Lung microvascular endothelial cell (primary cell): ENCODE data around the gene ACTL6B. TPM values are rescaled to one million over a fixed set of nuclear protein-coding genes. Genes with fewer than 3 reads are reported as not detected.
"Not testable (repeated sequence)": the region's sequence is repeated elsewhere in the genome, so short reads cannot be mapped to it uniquely, and the experiment has no call there.

Experiments used
- DNase-seq, 2 donors: peaks; one replicate each; pipeline versions ENCODE4 v3.0.0 to v3.0.0-alpha.2; 2010; ENCODE audit warnings: low read depth in 2 of 2
- total RNA-seq: library from RNA; depleted of rRNA; stranded (reverse); fragments of >200 nt; gene quantifications from 2 replicates; pipeline ENCODE4 v1.2.1, GENCODE V29; 2014

Gene ACTL6B
- total RNA-seq, 1 donor from 2014 or later, result not detected

DNA sequence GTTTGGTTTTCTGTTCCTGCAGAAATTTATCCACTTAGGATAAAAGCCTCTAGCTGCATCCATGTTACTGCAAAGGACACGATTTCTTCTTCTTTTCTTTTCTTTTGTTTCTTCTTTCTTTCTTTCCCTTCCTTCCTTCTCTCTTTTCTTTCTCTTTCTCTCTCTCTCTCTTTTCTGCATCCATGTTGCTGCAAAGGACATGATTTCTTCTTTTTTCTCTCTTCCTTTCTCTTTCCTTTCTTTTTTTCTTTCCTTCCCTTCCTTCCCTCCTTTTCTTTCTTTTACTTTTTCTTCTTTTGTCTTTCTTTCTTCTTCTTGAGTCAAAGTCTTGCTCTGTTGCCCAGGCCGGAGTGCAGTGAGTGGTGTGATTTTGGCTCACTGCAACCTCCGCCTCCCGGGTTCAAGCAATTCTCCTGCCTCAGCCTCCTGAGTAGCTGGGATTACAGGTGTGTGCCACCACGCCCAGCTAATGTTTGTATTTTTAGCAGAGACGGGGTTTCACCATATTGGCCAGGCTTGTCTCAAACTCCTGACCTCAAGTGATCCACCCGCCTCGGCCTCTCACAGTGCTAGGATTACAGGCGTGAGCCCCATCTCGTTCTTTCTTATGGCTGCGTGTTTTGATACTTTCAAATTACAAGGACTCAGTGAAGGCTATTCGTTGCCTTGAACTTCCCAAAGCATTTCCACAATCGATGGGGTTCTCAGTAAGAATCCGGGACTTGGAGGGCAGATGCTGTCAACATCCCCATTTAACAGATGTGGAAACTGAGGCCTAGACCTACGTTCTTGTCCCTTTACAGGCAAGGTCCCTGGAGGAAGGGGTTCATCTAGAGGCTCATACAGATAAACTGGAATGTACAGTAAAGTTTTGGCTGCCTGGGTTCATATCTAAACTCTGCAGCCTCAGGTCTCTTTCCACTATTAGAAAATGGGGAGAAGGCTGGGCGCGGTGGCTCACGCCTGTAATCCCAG is 15.4 kb upstream of the ACTL6B start:
- DNase-seq, result no peak

DNA sequence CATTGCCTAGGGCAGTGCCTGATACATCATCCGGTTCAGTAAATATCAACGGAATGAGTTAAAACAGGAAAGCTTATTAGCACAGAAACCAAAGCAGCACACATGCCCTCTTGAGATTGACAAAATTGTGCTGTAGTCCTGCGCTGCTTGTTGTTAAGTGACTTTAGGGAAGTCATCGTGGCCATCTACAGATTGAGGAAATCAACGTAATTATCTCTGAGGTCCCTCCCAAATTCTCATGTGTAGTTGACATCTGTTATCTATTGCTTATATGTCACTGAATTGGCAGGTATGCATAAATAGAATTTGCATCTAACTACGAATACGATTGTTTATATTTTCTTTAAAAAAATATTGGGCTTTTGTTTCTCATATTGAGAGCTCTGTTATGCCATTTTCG is 13.8 kb upstream of the ACTL6B start:
- no peak for DNase-seq

DNA sequence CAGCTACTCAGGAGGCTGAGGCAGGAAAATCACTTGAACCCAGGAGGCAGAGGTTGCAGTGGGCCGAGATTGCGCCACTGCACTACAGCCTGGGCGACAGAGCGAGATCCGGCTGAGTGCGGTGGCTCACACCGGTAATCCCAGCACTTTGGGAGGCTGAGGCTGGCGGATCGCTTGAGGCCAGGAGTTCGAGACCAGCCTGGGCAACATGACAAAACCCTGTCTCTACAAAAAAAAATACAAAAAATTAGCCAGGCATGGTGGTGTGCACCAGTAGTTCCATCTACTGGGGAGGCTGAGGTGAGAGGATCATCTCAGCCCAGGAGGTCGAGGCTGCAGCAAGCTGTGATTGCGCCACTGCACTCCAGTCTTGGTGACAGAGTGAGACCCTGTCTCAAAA is 12.9 kb upstream of the ACTL6B start:
- DNase-seq, result not testable (repeated sequence)

DNA sequence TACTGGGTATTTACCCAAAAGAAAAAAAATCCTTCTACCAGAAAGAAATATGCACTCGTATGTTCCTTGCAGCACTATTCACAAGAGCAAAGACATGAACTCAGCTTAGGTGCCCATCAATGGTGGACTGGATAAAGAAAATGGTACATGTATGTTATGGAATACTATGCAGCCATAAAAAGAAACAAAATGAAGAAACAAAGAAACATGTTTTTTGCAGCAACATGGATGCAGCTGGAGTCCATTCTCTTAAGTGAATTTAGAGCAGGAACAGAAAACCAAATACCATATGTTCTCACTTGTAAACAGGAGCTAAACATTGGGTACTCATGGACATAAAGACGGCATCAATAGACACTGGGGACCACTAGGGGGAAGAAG is 11.8 kb upstream of the ACTL6B start:
- no peak for DNase-seq

DNA sequence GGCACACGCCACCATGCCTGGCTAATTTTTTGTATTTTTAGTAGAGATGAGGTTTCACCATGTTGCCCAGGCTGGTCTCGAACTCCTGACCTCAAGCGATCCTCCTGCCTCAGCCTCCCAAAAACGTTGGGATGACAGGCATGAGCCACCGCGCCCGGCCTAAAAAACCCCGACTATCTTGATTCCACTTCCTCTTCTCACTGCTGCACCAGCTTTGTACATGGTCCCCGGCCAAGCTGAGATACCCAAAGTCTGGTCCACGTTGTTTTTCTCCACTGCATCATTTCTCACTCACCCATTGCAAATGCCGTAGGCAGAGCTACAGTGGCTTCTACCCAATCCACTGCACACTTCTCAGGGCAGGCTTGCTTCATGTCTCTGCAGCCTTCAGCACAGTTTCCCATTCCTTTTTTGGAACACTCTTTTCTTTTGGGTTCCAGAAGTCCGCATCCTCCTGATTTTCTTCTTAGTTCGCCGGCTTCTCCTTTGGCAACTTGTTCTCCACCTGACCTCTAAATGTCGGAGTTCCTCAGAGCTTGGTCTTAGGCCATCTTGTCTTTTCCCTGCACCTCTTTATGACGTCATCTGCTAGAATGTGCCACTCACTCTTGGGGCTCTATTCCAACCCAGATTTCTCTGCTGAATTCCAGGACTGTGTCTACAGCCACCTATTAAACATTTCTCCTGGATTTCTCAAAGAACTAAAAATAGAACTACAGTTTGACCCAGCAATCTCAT is 11.3 kb upstream of the ACTL6B start:
- no peak for DNase-seq

DNA sequence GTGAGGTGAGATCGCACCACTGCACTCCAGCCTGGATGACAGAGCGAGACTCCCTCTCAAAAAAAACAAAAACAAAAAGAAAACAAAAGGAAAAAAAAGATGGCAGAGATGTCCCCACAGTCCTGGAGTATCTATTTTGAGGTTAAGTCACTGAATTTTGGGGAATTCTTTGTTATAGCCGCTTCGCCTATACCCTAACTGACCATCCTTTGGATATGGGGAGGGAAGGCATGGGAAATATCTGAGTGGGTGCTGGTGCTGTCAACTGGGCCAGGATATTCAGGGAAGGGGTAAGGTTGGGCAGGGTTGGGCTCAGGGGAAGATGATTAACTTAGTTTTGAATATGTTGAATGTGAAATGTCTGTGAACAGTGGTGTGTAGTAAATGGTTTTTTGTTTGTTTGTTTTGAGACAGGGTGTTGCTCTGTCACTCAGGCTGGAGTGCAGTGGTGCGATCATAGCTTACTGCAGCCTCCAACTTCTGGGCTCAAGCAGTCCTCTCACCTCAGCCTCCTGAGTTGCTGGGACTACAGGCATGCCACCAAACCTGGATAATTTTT is 9.0 kb upstream of the ACTL6B start:
- no peak for DNase-seq

DNA sequence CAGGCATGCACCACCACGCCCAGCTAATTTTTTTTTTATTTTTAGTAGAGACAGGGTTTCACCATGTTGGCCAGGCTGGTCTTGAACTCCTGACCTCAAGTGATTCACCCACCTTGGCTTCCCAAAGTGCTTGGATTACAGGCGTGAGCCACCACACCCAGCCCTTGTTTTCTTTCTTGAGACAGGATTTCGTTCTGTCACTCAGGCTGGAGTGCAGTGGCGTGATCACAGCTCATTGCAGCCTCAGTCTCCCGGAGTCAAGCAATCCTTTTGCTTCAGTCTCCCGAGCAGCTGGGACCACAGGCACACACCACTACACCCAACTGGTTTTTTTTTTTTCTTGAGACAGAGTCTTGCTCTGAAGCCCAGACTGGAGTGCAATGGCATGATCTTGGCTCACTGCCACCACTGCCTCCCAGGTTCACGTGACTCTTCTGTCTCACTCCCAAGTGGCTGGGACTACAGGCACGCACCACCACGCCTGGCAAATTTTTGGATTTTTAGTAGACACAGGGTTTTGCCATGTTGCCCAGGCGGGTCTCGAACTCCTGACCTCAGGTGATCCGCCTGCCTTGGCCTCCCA is 6.0 kb upstream of the ACTL6B start:
- DNase-seq, result not testable (repeated sequence)

DNA sequence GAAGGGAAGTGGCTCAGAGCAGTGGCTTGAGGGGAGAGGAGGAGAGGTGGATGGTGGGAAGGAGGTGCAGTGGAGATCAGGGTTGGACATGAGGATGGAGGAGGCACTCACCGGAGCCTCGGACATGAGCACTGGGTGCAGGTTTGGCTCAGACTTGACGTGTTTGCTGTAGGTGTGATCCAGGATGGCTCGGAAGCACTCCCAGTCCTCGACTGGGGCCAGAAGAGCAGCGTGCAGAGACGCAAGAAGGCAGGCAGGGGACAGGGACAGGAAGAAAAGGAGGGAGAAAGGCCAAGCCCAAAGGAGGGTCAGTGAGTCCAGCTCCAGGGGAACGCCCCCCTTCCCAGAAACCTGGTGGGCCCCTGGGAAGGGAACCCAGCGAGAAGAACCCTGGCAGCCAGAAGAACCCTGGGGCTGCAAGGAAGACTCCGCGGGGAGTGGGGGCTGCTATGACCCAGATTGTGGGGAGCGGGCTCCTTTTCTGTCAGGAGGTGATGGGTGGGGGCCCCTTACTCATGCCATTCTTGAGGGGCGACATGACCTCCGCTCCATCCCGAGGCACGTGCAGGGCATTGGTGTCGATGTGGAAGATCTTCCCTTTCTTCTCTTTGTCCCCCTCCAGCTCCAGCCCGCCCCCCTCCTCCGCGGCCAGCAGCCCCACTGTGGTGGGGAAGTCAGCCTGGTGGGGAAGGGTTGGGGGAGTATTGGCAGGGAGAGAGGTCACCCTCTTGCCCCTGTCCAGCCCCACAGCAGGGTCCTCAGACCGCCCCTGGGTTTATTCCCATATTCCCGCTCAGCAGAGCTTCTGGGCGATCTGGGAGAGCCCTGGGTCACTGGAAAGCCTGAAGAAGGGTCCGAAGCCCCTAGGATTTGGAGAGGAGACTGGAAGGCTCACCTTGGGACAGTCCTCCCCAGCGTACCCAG is 1.1 kb downstream of the ACTL6B start:
- DNase-seq, result no peak

DNA sequence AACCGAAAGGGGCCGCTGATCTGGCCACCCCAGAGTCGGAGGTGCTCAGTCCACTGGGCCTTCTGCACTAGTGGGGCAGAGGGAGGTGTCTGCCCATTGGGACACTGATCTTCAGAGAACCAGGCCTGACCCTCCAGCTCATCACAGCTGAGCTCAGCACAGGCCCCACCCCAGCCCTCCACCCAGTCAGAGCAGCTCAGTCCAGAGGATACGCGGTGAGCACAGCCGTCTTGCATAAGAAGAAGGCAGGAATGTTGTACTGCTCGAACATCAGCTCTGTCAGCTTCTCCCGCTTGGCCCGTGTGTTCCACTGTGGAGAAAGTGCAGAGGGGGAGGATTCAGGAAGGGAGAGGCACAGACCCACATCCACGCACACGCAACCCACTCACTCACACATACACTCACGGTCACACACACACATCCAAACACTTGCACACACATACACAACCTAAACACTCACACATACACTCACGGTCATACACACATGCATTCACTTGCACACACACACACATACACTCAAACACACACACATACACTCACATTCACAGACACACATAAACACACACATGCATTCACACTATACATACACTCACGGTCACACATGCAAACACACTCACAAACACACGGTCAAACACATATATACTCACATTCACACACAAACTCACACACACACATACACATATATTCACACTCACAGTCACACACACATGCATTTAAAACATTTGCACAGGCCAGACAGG is 6.3 kb downstream of the ACTL6B start:
- DNase-seq, result no peak

DNA sequence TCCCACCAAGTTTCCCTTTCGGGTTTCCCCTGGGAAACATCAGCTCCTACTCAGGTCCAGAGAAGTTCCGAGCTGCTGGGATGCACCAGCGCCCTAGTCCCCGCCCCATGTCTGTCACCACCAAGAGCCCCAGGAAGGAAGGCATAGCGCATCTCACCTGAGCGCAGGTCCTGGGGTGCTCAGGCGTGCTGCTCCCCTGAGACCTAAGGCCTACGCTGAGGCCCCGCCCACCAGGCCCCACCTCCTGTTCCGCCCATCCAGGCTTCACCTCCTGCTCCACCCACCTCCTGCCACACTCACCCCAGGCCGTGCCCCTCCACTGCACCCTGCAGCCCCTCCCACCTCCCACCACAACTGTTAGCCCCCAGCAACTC is 13.7 kb downstream of the ACTL6B start:
- no peak for DNase-seq

DNA sequence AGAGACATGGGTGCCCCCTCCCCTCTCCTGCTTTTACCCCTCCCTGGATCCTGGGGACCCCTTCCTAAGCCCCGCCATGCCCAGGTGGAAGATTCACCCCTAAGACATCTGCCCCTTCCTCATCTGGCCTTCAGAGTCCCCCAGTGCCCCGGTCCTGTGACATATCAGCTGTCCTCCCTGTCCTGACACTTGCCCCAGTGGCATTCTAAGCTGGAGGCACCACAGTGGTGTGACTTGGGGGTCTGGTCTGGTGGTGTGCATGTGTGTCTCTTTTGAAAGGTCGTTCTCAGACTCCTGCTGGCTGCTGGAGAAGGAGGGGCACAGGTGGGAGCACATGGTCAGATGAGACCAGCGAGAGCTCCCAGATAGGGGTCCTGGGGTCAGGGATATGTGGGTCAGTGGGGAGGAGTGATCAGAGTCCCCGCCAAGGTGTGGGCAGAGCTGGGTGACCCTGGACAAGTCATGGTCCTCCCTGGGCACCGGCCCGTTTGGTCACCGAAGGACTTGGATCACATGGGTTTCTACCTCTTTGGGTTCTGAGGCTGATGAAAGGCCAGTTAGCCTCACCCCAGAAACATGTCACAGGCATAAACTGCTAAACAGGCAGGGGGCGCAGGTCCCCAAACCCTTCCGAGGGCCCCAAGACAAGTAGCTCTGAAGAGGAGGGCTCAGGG is 14.3 kb downstream of the ACTL6B start:
- DNase-seq, result no peak

DNA sequence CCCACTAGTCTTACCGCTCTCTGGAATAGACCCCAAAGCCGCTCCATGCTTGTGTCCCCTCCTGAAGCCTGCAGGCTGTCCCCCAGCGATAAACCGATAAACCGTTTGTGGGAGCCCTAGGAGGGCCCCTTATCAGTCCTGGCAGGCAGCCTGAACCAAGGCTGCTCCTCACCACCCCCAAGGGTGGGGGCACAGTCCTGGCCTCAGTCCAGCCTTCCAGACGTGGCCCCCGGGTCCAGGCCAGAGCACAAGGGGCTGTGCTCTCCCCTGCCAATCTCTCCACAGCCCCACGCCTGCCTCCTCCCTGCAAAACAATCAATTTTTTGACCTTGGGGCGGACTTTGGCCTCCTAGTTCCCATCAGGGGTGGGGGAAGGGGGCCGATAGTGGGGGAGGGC is 14.8 kb downstream of the ACTL6B start, which contains the start of gene TFR2:
Gene TFR2, minus strand, starts transcription at position 90 of the 397 bp plus-strand sequence. Its CDS starts 43 bp downstream, at position 47.
- no peak for DNase-seq

DNA sequence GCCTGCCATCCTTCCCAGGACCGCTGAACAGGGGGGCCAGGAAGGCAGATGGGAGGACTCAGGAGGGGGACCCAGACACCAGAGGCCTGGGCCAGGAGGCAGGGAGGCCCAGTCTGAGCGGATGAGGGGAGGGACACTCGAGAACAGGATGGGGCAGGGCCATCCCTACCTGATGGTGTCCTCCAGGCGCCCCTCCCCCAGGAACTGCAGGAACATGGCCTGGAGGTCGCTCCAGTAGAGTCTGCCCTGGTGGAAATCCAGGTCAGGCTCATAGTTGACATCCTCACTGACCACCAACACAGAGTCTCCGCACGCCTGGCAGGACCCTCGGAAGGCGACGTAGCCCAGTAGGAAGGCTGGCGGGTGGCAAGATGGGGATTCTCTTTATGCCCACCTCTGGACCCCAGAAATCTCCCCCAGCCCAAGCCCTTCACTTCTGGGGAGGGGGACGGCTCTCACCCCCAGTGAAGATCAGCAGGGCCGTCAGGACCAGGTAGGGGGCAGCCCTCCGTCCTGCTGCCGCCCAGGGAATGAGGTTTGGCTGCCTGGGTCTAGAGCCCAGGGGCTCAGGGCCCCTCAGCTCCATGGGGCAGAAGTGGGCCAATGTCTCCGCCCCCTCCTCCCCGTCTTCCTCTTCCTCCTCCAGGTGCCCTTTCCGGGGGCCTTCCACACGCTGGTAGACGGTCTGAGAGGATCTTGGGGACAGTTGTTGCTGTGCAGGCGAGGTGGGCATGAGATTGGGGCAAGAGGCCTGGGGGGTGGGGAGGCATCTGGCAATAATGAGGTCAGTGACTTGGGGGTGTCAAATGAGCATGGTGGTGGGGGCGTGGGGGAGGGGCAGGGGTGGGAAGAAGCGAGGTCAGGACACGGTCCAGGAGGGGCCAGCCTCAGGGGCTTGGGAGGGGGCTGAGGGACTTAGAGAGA is 15.5 kb downstream of the ACTL6B start:
- DNase-seq, result no peak

DNA sequence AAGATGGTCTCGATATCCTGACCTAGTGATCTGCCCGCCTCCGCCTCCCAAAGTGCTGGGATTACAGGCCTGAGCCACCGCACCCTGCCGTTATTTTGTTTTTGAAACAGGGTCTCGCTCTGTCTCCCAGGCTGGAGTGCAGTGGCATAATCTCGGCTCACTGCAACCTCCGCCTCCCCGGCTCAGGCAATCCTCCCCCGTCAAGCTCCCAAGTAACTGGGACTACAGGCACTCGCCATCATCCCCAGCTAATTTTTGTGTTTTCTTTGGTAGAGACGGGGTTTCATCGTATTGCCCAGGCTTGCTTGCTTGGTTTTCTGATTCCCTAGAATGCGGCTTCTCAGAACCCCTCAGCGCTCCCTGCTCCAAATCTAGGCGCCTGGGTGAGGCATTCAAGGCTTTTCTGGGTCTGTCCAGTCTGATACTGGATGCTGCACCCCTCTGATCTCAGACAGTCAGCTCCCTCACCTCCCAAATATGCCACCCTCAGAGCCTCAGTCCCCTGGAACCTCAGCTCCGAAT is 16.2 kb downstream of the ACTL6B start:
- no peak for DNase-seq

DNA sequence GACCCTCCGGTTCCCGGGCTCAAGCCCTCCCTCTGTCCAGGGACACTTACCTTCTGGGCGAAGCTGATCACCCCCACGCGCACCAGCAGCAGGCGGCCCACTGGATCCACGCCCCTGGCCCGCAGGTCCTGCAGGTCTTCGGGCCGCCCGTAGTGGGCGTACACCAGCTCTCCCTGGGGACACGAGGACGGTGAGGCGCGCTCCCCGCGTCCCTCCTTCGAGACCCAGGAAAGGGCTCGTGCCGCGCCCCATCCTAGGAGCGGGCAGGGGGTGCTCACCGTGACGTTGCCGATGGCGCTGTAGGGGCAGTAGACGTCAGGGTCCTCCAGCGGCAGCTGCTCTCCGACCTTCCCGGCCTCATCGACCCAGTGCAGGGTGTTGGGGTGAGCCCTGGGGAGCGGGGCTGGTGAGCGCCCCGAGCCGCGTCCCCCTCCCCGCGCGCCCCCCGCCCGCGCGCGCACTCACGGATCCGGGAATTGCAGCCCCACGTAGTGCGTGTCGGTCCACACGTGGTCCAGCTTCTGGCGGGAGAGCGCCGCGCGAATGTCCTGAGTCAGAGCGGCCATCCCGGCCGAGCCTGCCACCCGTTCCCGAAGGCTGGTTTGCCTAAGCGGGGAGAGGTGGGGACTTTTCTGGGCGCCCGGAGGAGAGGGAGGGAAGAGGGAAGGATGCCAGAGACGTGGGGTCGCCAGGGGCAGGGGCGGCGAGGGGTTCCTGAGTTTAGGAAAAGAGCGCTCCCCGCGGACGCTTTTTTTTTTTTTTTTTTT is 23.1 kb downstream of the ACTL6B start:
- DNase-seq, result peak; percentile 8 to 44

DNA sequence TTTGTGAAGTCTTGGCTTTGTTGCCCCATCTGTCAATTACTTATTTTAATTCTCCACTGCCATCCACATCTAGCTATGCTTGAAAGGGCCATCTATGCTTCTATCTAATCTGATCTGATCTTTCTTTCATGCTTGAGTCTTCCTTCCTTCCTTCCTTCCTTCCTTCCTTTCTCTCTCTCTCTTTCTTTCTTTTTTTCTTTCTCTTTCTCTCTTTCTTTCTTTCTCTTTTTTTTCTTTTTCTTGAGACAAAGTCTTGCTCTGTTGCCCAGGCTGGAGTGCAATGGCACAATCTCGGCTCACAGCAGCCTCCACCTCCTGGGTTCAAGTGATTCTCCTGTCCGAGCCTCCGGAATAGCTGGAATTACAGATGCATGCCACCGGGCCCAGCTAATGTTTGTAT is 26.2 kb downstream of the ACTL6B start:
- no peak for DNase-seq

DNA sequence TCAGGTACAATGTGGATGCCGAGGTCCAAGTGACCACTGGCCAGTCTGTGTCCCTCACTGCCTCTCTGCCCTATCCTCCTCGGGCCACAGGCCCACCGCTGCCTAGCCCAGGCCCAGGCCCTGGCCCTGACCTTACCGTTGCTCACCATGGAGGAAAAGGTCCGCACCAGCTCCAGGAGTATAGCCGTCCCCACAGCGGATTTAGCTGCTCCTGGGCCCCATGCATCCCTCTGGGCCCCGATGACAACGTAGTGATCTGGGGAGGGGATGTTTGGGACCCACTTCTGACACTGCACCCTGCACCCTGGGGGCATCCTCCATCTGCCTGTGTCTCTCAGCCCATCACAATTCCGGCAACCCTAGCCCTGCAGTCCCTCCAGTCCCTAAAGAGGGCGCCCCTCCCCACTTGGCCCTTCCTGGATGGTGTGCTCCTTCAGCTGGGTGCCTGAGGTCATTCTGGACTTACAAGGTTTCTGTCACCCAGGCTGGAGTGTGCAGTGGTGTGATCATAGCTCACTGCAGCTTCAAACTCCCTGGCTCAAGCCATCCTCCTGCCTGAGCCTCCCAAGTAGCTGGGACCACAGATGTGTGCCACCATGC is 27.0 kb downstream of the ACTL6B start:
- DNase-seq, result peak in 1 of 2 donors; percentile 25
